ENCODE measurements around the gene ADGRB3.
"Not testable (repeated sequence)": the region's sequence is repeated elsewhere in the genome, so short reads cannot be mapped to it uniquely, and the experiment has no call there.

The ADGRB3 gene

GRCh38 chr6:68947721-68948120, 312.6 kb downstream of the ADGRB3 start:
- DNase-seq (ENCODE audit: low spot score) = no peak

GRCh38 chr6:68951270-68951669, 316.2 kb downstream of the ADGRB3 start:
- no peak for DNase-seq (ENCODE audit: low spot score)

GRCh38 chr6:68958327-68958726, 323.2 kb downstream of the ADGRB3 start:
- DNase-seq (ENCODE audit: low spot score) = no peak

GRCh38 chr6:68967549-68968300, 332.6 kb downstream of the ADGRB3 start:
- peak; percentile 74 for DNase-seq (ENCODE audit: low spot score)

GRCh38 chr6:68968301-68968649, 333.2 kb downstream of the ADGRB3 start:
- DNase-seq (ENCODE audit: low spot score) = no peak

GRCh38 chr6:68973066-68973465, 338.0 kb downstream of the ADGRB3 start:
- DNase-seq (ENCODE audit: low spot score) = no peak

- peak; percentile 53 for DNase-seq (ENCODE audit: low spot score)
These were observed 340.0 kb downstream of the ADGRB3 start for GRCh38 chr6:68975064-68975463.

GRCh38 chr6:68975816-68976215, 340.7 kb downstream of the ADGRB3 start:
- DNase-seq (ENCODE audit: low spot score) = no peak

GRCh38 chr6:68976260-68976659, 341.2 kb downstream of the ADGRB3 start:
- no peak for DNase-seq (ENCODE audit: low spot score)

GRCh38 chr6:68978411-68978810, 343.3 kb downstream of the ADGRB3 start:
- no peak for DNase-seq (ENCODE audit: low spot score)

GRCh38 chr6:68981668-68982067, 346.6 kb downstream of the ADGRB3 start:
- not testable (repeated sequence) for DNase-seq (ENCODE audit: low spot score)

GRCh38 chr6:68988698-68989097, 353.6 kb downstream of the ADGRB3 start:
- no peak for DNase-seq (ENCODE audit: low spot score)

- no peak for DNase-seq (ENCODE audit: low spot score)
These were observed 355.2 kb downstream of the ADGRB3 start for GRCh38 chr6:68990317-68990716.

GRCh38 chr6:68993911-68994310, 358.8 kb downstream of the ADGRB3 start:
- DNase-seq (ENCODE audit: low spot score) = no peak

- DNase-seq (ENCODE audit: low spot score) = no peak
These were observed 359.4 kb downstream of the ADGRB3 start for GRCh38 chr6:68994521-68994920.

GRCh38 chr6:69005199-69005598, 370.1 kb downstream of the ADGRB3 start:
- DNase-seq (ENCODE audit: low spot score) = no peak

GRCh38 chr6:69007781-69008180, 372.7 kb downstream of the ADGRB3 start:
- no peak for DNase-seq (ENCODE audit: low spot score)

- DNase-seq (ENCODE audit: low spot score) = no peak
These were observed 377.1 kb downstream of the ADGRB3 start for GRCh38 chr6:69012211-69012610.

GRCh38 chr6:69012876-69013275, 377.8 kb downstream of the ADGRB3 start:
- DNase-seq (ENCODE audit: low spot score) = no peak

- no peak for DNase-seq (ENCODE audit: low spot score)
These were observed 383.8 kb downstream of the ADGRB3 start for GRCh38 chr6:69018906-69019305.

GRCh38 chr6:69019832-69020231, 384.8 kb downstream of the ADGRB3 start:
- DNase-seq (ENCODE audit: low spot score) = no peak

- DNase-seq (ENCODE audit: low spot score) = no peak
These were observed 387.9 kb downstream of the ADGRB3 start for GRCh38 chr6:69022993-69023392.

- DNase-seq (ENCODE audit: low spot score) = no peak
These were observed 391.2 kb downstream of the ADGRB3 start for GRCh38 chr6:69026243-69026642.

- no peak for DNase-seq (ENCODE audit: low spot score)
These were observed 391.6 kb downstream of the ADGRB3 start for GRCh38 chr6:69026715-69027114.

Measured in D341Med (cell line).